Ovary (tissue), 3 donors: ENCODE data around the gene AFF4.

Source experiments
- CTCF ChIP-seq, 3 donors: fragments of 450-650 bp in 2 of 3; fragments of 200-600 bp in 1 of 3; IDR thresholded peaks; one replicate each; pipeline versions ENCODE4 v1.5.1 to v1.8.0; 2016 to 2022; ENCODE audit warnings: antibody characterized with exemption in 3 of 3, mild to moderate bottlenecking in 1 of 3
- EP300 ChIP-seq: sonication (generic); formaldehyde crosslinking; IDR thresholded peaks from one replicate; pipeline ENCODE4 v1.6.1; 2017; ENCODE audit warnings: antibody characterized with exemption
- POLR2A ChIP-seq: fragments of 450-650 bp; IDR thresholded peaks from one replicate; pipeline ENCODE4 v1.6.1; 2017; ENCODE audit warnings: antibody characterized with exemption, mild to moderate bottlenecking, moderate library complexity
- donor health status: DM: no; HTN: no; CAD: no.

DNA sequence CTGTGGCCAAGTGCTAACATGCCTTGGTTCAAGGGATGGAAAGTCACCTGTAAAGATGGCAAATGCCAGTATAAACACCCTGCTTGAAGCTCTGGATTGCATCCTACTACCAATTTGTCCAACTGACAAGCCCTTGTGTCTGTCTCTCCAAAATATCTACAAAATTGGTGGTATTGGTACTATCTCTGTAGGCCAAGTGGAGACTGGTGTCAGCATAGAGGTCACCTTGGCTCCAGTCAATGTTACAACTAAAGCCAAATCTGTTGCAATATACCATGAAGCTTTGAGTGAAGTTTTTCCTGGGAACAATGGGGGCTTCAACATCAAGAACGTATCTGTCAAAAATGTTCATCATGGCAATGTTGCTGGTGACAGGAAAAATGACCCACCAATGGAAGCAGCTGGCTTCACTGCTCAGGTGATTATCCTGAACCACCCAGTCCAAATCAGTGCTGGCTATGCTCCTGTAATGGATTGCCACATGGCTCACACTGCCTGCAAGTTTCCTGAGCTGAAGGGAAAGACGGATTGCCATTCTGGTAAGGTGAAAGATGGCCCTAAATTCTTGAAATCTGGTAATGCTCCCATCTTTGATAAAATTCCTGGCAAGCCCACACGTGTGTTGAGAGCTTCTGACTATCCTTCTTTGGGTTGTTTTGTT is 19.9 kb downstream of the AFF4 start:
- TF ChIP-seq EP300 (no peak), CTCF (IDR thresholded peaks at IDR 0.05) (no peak), POLR2A (no peak)
